Neural cell (in vitro differentiated cells): Measurements from ENCODE around the gene MRPL43.

Experiments
- CTCF ChIP-seq: fragments of 450-650 bp; IDR thresholded peaks from 2 replicates; pipeline ENCODE4 v1.5.1; 2014; ENCODE audit warnings: antibody characterized with exemption, mild to moderate bottlenecking, moderate library complexity; ENCODE audit not compliant: poor library complexity, severe bottlenecking
- EP300 ChIP-seq: fragments of 450-650 bp; conservative IDR thresholded peaks from 2 replicates; pipeline ENCODE4 v1.6.1; 2014; ENCODE audit warnings: antibody characterized with exemption, mild to moderate bottlenecking, moderate library complexity; ENCODE audit not compliant: poor library complexity, severe bottlenecking
- EZH2 ChIP-seq: fragments of 200-600, 300-800 bp; shearing (Covaris generic), sonication (generic); IDR thresholded peaks from 2 replicates; pipeline ENCODE4 v1.6.1; 2014; ENCODE audit warnings: antibody characterized with exemption, low read length, borderline replicate concordance, mild to moderate bottlenecking; ENCODE audit not compliant: insufficient read depth, poor library complexity, severe bottlenecking
- MXI1 ChIP-seq: fragments of 450-650 bp; conservative IDR thresholded peaks from 2 replicates; pipeline ENCODE4 v1.6.1; 2014; ENCODE audit warnings: antibody characterized with exemption, mild to moderate bottlenecking; ENCODE audit not compliant: poor library complexity, severe bottlenecking
- POLR2AphosphoS5 ChIP-seq: IDR thresholded peaks from 2 replicates; pipeline ENCODE4 v1.6.1; 2012
- RAD21 ChIP-seq: fragments of 450-650 bp; conservative IDR thresholded peaks from 2 replicates; pipeline ENCODE4 v1.6.1; 2014; ENCODE audit warnings: antibody characterized with exemption, mild to moderate bottlenecking, moderate library complexity
- REST ChIP-seq: IDR thresholded peaks from 2 replicates; pipeline ENCODE4 v1.6.1; 2012; ENCODE audit warnings: borderline replicate concordance

GRCh38 chr10:100966887-100967286 lies 20.4 kb downstream of the MRPL43 start:
- no peak for TF ChIP-seq POLR2AphosphoS5
- no peak for TF ChIP-seq CTCF
- TF ChIP-seq EP300 = no peak
- TF ChIP-seq MXI1 = no peak
- no peak for TF ChIP-seq EZH2
- no peak for TF ChIP-seq REST
- TF ChIP-seq RAD21 = no peak
